HG03460 (cell line): ENCODE results near the gene SPG7.
"Not testable (repeated sequence)": the region's sequence is repeated elsewhere in the genome, so short reads cannot be mapped to it uniquely, and the experiment has no call there.

Experiments used
- ATAC-seq: cut with Tn5 transposase; IDR thresholded peaks from one replicate; pipeline ENCODE4 v1.9.1; 2021; ENCODE audit not compliant: unreplicated experiment

The SPG7 gene

GRCh38 chr16:89561142-89561883 lies 53.1 kb downstream of the SPG7 start:
- no peak for ATAC-seq

- ATAC-seq = no peak
These were observed 53.8 kb downstream of the SPG7 start for GRCh38 chr16:89561884-89562599.

- ATAC-seq = no peak
These were observed 54.7 kb downstream of the SPG7 start for GRCh38 chr16:89562939-89563338.

GRCh38 chr16:89563639-89564392 lies 55.6 kb downstream of the SPG7 start:
- no peak for ATAC-seq

GRCh38 chr16:89564476-89565255 lies 56.5 kb downstream of the SPG7 start:
- ATAC-seq = no peak

- no peak for ATAC-seq
These were observed 57.0 kb downstream of the SPG7 start for GRCh38 chr16:89565256-89565505.

- no peak for ATAC-seq
These were observed 57.5 kb downstream of the SPG7 start for GRCh38 chr16:89565506-89566372.

GRCh38 chr16:89567656-89568594 lies 59.7 kb downstream of the SPG7 start:
- no peak for ATAC-seq

- ATAC-seq = no peak
These were observed 61.5 kb downstream of the SPG7 start for GRCh38 chr16:89569506-89570341.

GRCh38 chr16:89570342-89570923 lies 62.2 kb downstream of the SPG7 start:
- no peak for ATAC-seq

GRCh38 chr16:89570983-89571598 lies 62.9 kb downstream of the SPG7 start:
- ATAC-seq = not testable (repeated sequence)

GRCh38 chr16:89571636-89572035 lies 63.4 kb downstream of the SPG7 start:
- ATAC-seq = no peak

GRCh38 chr16:89572073-89572484 lies 63.9 kb downstream of the SPG7 start:
- no peak for ATAC-seq

GRCh38 chr16:89572485-89573205 lies 64.4 kb downstream of the SPG7 start:
- no peak for ATAC-seq

- no peak for ATAC-seq
These were observed 65.8 kb downstream of the SPG7 start for GRCh38 chr16:89573826-89574680.

GRCh38 chr16:89574681-89575246 lies 66.6 kb downstream of the SPG7 start:
- ATAC-seq = no peak
